HG02798 (cell line): ENCODE results near the gene GALC.

Experiments
- ATAC-seq: cut with Tn5 transposase; IDR thresholded peaks from one replicate; pipeline ENCODE4 v1.9.1; 2021; ENCODE audit warnings: mild to moderate bottlenecking; ENCODE audit not compliant: unreplicated experiment, poor library complexity

Gene GALC

DNA sequence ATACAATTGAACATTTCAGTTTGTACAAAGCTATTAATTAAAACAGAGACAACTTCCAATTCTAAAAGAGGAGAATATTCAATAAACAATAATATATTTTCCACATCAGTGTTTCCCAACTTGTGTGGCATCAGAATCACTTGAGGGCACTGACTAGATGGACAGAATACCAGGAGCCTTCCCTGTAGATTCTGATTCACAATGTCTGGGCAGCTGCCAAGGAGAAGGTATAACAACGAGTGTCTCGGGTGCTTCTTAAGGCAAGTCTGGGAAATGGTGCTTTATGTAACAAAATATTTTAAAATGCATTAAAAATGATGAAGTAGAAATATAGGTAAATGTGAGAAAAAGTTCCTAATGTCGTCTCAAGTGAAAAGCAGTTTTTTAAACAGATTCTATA, 26.2 kb downstream of the GALC start:
- ATAC-seq: no peak

DNA sequence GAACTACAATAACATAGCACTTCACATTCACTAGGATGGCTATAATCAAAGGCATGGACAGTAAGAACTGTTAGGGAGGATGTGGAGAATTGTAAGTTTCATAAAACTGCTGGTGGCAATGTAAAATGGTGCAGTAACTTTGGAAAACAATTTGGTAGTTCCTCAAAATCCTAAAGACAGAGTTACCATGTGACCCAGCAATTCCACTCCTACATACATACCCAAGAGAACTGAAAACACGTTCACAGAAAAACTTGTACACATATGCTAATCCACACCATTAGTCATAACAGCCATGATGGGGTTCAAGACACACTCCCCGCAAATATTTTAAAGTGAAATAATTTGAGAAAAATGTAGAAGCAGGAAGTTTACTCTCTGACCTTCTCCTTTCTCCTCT, 31.7 kb downstream of the GALC start:
- ATAC-seq: no peak

DNA sequence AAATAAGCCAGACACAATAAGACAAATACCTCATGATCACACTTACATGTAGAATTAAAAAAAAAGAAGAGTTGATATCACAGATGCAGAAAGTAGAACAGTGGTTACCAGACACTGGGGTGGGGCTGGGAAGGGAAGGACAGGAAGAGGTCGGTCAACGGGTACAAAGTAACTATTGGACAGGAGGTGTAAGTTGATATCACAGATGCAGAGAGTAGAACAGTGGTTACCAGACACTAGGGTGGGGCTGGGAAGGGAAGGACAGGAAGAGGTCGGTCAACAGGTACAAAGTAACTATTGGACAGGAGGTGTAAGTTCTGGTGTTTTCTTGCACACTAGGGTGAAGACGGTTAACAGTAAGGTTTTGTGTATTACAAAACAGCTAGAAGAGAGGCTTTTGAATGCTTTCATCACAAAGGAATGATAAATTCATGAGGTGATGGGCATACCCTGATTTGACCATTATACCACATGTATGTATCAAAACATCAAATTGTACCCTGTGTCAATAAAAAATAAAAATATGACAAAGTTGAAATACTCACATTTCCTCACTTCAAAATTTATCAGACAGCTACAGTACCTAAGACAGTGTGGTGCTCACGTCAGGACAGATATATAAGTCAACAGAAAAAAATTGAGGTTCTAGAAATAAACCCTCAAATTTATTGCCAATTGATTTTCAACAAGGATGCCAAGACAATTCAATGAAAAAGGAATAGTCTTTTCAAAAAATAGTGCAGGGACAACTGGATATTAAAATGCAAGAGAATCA, 32.8 kb downstream of the GALC start:
- no peak for ATAC-seq

DNA sequence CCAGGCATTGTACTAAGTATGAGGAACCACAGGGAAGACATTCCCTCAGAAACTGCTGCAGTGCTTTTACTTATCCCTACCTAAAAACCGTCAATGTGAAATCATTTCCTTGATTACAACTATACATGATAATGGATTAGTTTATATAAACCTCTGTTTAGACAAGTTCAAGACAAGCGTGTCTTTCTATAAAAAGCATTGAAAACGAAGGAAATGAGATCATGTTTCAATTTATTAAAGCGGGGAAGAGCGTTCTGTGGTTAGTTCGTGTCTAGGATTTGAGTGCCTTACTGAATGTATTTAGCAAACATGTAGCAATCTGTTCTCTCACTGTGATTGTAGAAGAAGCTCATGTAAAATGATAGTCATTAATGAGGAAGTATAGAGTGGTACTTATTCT, 37.5 kb downstream of the GALC start:
- ATAC-seq: no peak

DNA sequence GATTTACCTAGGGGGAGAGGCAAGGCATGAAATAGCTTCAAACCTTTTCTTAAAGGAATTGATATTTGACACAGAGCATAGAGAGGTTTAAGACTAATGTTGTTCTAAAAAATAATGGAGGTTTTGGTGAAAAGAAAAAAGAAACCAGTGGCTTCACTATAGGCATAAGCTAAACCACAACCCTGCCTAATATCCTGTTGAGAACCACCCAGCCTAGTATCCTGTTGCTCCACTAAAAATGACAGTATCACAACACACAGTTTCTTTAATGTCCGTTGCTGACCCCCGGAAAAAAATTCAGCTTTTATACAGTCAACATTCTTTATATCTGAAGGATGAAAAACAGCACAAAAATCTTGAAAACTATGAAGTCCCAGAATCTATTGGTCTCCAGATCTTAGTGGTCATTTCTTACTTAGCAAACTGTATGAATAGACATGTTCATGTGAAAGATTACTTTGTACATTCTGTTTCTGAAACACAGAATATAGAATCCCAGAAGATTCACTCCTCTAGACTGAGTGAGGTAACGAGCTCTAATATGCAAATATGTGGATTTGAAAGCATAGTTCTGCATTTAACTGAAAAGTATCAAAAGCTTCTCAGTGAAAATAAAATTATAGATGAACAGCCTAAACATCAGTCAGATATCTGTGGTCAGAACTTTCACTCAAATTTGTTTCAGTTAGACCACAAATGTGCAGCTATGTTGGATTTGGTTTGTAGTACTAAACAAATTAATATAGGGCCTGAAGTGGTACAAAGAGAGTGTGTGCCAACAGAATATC, 40.5 kb downstream of the GALC start:
- peak; percentile 71 for ATAC-seq

DNA sequence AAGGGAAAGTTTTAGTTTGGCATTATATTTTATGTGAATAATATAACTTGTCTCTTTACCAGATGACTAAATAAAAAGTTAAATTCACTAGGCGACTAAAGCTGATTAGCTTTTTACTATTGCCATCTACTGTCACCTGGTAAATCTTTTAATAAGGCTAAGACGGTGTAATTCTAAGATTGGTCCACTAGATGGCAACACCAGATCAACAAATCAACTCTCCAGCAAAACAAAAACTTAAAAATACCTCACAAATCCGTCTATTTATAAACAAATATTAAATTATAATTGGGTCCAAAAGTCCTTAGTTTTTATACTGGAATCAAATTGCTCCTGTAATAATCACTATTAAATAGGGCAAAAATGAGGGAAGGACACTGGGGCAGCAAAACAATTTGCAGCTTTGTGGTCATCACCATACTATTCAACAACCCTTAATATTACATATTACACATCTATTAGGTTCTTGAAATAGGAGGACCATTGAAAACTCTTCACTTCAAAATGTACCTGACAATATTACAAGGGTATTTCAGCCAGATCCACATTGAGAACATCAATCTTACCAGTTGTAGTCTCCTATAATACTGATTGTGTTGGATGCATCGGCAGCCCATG, 47.9 kb downstream of the GALC start:
- ATAC-seq: no peak

DNA sequence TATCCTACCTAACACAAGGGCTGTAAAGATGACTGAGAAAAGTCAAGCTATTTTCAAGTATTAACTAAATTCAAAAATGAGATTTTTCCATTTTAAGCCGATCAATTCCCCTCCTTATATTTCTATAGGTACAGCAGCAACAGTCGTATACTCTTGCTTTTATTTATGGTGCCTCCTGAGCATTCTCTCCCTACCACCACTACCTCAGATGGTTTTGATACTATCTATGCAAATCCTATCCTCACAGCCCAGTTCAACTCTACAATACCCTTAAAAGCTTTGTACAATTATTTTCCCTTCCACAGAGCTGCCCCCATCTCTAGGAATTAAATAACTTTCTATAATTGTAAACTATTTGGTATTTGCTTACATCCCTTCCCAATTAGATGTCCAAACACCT, 52.1 kb downstream of the GALC start:
- ATAC-seq: no peak

DNA sequence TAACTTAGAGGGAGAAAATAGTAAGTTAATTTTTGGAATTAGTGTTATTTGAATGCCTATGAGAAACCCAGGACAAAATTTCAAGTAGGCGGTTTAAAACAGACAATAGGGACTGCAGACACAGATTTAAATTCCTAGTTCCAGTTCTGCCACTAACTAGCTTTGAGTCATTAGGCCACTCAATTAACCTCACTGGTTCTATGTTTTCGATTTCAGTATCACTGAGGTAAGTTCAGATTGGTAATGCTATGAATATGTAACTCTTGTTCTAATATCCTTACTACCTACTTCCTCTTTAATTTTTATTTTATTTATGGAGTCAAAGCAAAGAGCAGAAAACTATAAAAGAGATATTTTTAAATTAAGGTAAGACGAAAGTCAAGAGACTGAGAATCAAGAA, 52.6 kb downstream of the GALC start:
- peak; percentile 96 for ATAC-seq

DNA sequence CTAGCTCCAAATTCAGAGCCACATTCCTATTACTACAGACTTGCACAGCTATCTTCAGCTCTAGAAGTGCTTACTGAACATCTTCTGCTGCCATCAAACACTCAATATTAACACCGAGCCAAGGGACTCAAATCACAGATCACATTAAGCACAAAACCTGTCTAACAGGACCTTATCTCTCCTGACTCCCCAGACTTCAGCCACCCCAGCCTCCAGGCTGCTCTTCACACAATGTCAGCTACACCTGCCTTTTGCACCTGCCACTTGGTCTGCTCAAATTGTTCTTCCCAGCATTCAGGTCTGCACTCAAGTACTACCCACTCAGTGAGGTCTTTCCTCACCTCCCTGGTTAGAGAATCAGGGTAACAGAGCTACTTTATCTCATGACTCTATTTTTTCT, 57.1 kb downstream of the GALC start:
- ATAC-seq: no peak

DNA sequence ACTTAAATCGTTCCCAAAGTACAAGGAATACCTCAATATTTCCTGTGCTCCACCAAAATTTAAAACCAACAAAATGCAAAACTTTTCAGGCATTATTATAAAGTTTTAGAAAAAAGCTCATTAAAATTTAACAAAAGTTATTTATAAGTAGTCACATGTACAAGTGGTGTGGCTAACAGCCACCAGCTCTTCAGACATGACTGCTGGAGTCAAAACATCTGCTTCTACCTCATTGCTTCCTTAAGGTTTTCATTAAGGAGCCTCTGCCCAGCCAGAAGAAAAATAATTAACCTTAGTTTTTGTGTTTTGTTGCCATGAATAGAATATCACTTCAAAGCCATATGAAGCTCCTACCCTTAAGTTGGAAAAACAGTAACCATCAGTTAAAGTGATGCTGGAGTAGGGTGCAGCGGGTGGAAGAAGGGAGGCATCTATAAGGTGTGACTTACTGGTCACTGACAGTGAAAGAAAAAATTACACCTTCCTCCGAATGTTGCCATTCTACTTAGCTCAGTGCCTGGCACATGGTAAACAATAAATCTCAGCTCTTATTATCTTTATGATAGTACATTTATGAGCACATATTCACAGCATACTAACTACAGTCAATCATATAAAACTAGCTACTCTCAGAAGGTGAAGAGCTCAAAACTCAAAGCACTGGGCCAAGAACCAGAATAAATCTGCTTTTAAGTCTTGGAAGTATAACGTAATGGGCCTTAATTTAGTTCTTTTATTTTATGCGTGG, 57.7 kb downstream of the GALC start:
- no peak for ATAC-seq

DNA sequence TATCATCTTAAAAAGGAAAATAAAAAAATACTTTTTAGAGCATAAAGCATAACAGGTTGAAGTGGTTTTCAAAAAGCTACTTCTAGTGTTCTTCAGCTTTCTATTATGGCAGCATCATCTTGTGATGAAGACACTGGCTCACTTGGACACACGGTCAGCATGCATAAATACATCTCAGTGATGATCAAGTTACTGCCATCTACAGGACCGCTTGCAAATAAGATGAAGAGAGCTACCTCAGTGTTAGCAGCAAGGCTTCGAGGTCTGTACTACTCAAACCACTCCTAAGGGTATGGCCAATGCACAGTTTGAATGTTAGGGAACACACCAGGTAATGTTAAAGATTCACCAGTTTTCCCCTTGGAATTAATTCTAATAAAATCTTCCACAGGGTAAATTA, 58.8 kb downstream of the GALC start:
- ATAC-seq: no peak

DNA sequence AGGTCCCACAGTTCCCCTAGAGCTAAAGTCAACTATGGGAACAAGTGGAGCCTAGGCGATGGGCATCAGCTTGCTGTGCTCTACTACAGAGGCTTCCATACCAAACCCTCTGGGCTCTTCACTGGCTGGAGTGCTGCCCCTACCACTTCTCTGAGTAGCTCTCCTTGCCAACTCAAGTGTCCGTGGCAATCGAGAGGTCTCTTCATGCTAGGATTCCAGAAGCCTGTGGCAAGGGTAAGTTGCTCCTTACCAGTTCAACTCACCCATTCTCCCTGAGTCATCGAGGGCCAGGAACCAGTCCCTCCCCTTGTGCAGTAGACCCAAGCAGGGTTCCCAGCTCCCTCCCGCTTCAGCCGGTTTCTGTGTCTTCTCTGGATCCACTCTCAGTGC, 76.1 kb downstream of the GALC start:
- ATAC-seq: no peak

DNA sequence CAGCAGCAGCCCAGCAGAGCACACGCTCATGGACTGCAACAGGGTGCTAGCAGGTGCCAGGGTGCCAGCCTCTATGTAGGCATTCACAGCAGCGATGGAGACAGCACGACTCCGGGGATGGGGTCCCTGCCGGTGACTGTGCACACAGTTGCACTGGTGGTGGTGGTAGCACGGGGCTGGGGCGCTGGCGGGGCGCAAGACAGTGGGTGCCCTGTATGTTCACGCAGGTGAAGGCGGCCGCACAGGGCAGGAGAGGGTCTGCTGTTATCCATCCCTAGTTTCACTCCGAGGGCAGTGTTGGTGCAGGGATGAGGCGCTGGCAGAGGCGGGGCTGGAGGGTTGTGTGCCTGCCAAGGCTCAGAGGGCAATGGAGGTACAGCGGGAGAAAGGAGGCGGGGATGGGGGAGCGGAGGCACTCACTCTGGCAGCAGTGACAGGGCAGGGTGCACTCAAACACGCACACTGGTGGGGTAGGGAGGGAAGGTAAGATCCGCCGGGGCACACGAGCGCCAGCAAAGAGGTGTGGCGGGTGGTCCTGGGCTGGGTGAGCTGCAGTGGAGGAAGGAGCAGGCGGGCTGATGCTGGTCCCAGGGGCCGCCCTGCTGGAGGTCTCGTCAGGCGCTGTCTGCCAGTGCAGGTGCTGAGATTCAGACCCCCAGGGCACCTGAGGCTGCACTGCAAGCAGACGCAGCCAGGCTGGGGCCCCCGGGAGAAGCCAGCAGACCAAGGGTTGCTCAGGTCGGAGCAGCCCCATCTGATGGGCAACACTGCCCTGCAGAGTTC, 76.7 kb downstream of the GALC start:
- no peak for ATAC-seq

DNA sequence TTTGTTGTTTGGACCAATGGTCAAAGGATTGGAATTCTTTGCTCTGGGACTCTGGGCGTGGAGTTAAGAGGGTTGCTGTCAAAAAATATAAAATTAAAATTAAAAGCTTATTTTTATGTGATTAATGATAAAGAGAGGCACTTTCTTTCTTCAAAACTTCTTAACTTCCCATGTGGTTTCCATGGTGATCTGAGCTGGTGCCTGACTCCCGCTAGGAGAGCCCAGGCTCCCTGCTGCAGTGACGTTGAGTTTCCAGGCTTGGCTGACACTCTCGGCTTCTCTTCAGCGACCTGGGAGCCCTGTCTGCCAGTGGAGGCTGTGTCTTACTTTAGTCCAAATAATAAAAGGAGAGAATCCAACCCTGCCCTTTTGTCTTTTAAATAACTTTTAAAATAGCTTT, 84.4 kb downstream of the GALC start:
- ATAC-seq: no peak

DNA sequence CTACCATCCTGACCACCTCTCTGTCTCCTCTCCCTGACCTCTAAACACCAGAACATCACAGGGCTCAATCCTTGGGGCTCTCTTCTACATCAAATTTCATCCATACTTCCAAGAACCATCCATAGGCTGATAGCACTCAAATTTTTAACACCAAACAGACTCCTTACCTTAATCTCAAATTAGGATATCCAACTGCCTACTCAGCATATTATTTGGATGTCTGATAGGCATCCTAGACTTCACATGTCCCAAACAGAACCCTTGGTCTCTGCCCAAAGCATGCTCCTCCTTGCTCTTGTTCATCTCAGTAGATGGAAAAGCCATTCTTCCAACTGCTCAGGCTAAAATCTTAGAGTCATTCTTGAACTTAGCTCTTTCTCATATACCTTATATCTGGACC, 91.3 kb downstream of the GALC start:
- ATAC-seq: no peak

DNA sequence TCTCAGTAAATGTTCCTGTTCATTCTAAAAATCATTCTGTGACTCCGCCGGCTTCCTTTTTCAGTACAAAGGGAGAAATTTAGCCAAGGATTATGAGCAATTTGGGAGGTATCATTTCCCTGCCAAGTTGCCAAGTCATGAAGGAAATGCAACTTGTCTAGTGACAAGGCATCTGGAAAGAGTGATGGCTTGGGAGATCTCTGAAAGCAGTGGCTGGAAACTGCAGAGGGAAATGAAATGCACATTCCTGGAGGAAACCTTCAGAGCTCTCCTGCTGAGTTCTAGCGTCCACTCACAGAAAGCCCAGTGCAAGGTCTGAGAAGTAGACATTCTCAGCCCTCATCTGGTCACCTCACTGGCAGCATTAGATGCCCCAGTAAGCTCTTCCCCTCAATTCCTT, 91.7 kb downstream of the GALC start:
- ATAC-seq: no peak

DNA sequence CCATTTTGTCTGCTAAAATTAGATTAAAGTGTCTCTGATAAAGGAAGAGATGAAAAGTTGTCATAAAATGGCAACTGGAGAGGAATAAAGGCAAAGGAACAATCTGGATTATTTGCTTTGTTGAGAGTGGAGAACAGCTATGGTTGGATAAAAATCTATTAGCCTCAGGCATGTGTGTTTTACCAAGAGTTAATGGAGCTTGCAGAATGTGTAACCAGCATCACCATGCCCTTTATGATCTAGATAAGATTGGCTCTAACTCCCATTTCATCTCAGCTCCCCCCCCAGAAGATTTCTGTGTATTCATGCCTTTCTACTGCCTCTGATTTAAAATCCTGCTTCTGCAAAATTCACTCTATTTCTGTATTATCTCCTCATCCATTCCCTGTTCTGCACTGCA, 93.8 kb downstream of the GALC start:
- ATAC-seq: no peak

DNA sequence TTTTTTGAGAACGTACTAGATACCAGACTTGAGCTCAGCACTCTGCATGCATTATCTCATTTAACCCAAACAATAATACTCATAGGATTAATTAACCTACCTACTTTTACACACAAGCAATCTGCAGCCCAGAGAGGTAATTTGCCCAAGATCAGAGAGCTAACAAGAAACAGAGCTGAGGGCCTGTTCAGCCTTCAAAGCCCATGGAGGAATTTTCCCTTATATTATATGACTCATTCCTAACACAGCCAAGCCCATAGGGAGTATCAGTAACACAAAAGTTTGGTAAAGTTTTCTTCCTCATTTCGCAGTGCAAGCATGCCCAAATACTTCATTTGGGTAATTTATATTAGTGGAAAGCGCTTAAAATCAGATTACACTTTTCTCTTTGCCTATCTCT, 94.7 kb downstream of the GALC start:
- no peak for ATAC-seq

DNA sequence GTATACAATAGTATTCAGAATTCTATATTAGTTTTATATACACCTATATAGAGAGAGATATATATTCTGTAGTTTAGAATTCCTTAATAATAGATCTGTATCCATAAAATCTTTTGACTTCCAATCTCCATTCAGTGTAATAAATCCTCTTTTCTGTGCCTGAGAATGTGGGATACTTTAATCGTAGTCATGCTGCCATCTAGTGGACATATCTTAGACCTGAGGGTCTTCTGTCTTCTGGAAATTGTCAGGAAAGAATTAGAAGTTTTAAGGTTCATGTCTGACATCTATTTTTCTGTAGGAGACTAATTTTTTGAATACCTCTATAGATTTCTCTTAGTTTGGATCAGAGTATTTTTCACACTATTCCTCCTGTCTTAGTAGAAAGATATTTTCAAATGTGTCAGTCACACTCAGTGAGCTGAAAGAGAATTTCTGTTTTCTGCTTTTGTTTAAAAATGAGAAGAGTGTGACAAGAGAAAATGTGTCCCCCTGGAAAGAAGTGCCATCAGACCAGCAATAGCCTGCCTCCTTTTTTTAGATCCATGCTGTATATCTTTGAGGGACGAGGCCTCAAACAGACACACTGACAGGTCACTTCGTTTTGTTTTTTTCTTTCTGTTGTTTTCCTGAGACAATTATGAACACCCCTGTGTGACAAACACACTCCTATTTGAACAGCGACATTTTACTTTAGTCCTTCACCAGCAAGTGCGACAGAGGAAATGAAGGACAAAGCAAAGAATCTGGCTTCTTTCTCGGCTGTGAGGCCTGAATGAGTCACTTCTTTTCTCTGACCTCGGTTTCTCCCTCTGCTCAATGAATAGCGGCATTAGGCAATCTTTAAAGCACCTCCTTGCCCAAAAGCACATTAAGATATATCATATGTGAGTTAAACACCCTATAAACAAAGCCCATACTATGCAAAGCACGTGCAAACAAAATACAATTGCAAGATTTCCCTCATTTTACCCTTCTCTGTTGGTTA, 96.3 kb downstream of the GALC start:
- ATAC-seq: peak; percentile 60
